Mesenchymal stem cell (in vitro differentiated cells and primary cell): ENCODE results near the gene NUDT4.
A peak's percentile ranks its signal among the peaks of the same experiment; 100 is the strongest.

Experiments
- DNase-seq: peaks from one replicate; pipeline ENCODE4 v3.0.0-alpha.2; 2013
- H2AFZ ChIP-seq: one replicate; pipeline ENCODE4 v1.6.1; 2013; ENCODE audit warnings: low read depth, mild to moderate bottlenecking, control low read depth, inconsistent platforms, low read length, moderate library complexity
- H2AK5ac ChIP-seq: 2 replicates; pipeline ENCODE4 v1.6.1; 2013; ENCODE audit warnings: low read length, moderate library complexity, mild to moderate bottlenecking, inconsistent platforms; ENCODE audit not compliant: severe bottlenecking
- H2BK120ac ChIP-seq: one replicate; pipeline ENCODE4 v1.6.1; 2013; ENCODE audit warnings: low read depth, mild to moderate bottlenecking, inconsistent platforms, low read length, moderate library complexity
- H2BK12ac ChIP-seq, 2 experiments: one replicate each; pipeline ENCODE4 v1.6.1; 2013; ENCODE audit warnings: inconsistent platforms in 2 of 2, low read length in 2 of 2, mild to moderate bottlenecking in 2 of 2, moderate library complexity in 2 of 2, control low read depth in 1 of 2
- H2BK15ac ChIP-seq: one replicate; pipeline ENCODE4 v1.6.1; 2013; ENCODE audit warnings: mild to moderate bottlenecking, low read depth, inconsistent platforms; ENCODE audit not compliant: poor library complexity, severe bottlenecking
- H2BK5ac ChIP-seq: 2 replicates; pipeline ENCODE4 v1.6.1; 2013; ENCODE audit warnings: low read depth, mild to moderate bottlenecking, low read length, control low read depth, inconsistent platforms; ENCODE audit not compliant: poor library complexity, severe bottlenecking
- H3K14ac ChIP-seq, 2 experiments: one replicate each; pipeline ENCODE4 v1.6.1; 2013; ENCODE audit warnings: inconsistent platforms in 2 of 2, low read length in 2 of 2, control low read depth in 1 of 2, mild to moderate bottlenecking in 1 of 2, moderate library complexity in 1 of 2
- H3K18ac ChIP-seq, 2 experiments: one replicate each; pipeline ENCODE4 v1.6.1; 2013; ENCODE audit warnings: inconsistent platforms in 2 of 2, low read length in 2 of 2, control low read depth in 1 of 2, low read depth in 1 of 2, mild to moderate bottlenecking in 1 of 2
- H3K23ac ChIP-seq, 2 experiments: one replicate each; pipeline ENCODE4 v1.6.1; 2013; ENCODE audit warnings: inconsistent platforms in 2 of 2, low read length in 2 of 2, mild to moderate bottlenecking in 2 of 2, moderate library complexity in 2 of 2, control low read depth in 1 of 2
- H3K27ac ChIP-seq: 2 replicates; pipeline ENCODE4 v1.5.1; 2013; ENCODE audit warnings: mild to moderate bottlenecking, moderate library complexity, low read length, control low read depth, inconsistent platforms; ENCODE audit not compliant: poor library complexity, severe bottlenecking
- H3K27me3 ChIP-seq, 2 experiments: 2 replicates each; pipeline versions ENCODE4 v1.6.1 to v1.7.0; 2013; ENCODE audit warnings: low read length in 2 of 2, mild to moderate bottlenecking in 2 of 2, moderate library complexity in 2 of 2, control low read depth in 1 of 2, inconsistent platforms in 1 of 2; ENCODE audit not compliant: control insufficient read depth in 1 of 2, insufficient read depth in 1 of 2
- H3K36me3 ChIP-seq, 2 experiments: 2 replicates each; pipeline versions ENCODE4 v1.6.1 to v1.7.0; 2013; ENCODE audit warnings: low read length in 2 of 2, control low read depth in 1 of 2, inconsistent platforms in 1 of 2, low read depth in 1 of 2, mild to moderate bottlenecking in 1 of 2; ENCODE audit not compliant: insufficient read depth in 2 of 2, control insufficient read depth in 1 of 2
- H3K4ac ChIP-seq, 2 experiments: one replicate each; pipeline ENCODE4 v1.6.1; 2013; ENCODE audit warnings: inconsistent platforms in 2 of 2, low read length in 2 of 2, mild to moderate bottlenecking in 2 of 2, moderate library complexity in 2 of 2, control low read depth in 1 of 2, low read depth in 1 of 2
- H3K4me1 ChIP-seq: 2 replicates; pipeline ENCODE4 v1.6.1; 2013; ENCODE audit warnings: low read depth, low read length, control low read depth; ENCODE audit not compliant: control insufficient read depth, insufficient read depth
- H3K4me2 ChIP-seq: 2 replicates; pipeline ENCODE4 v1.6.1; 2013; ENCODE audit warnings: low read length, mild to moderate bottlenecking, inconsistent platforms; ENCODE audit not compliant: poor library complexity, severe bottlenecking
- H3K4me3 ChIP-seq, 2 experiments: 2 replicates each; pipeline versions ENCODE4 v1.5.1 to v1.7.0; 2013; ENCODE audit warnings: low read length in 2 of 2, mild to moderate bottlenecking in 2 of 2, control low read depth in 1 of 2, low read depth in 1 of 2; ENCODE audit not compliant: insufficient read depth in 1 of 2
- H3K79me1 ChIP-seq: replicated peaks from 2 replicates; pipeline ENCODE4 v1.6.1; 2013; ENCODE audit warnings: mild to moderate bottlenecking, control low read depth, low read length, inconsistent platforms; ENCODE audit not compliant: poor library complexity, severe bottlenecking
- H3K9ac ChIP-seq: 2 replicates; pipeline ENCODE4 v1.7.0; 2013; ENCODE audit warnings: mild to moderate bottlenecking, low read length, moderate library complexity
- H3K9me3 ChIP-seq: 2 replicates; pipeline ENCODE4 v1.7.0; 2013; ENCODE audit warnings: mild to moderate bottlenecking, low read length; ENCODE audit not compliant: control insufficient read depth
- H4K8ac ChIP-seq: one replicate; pipeline ENCODE4 v1.6.1; 2013; ENCODE audit warnings: inconsistent platforms, mild to moderate bottlenecking, low read length, moderate library complexity
- H4K91ac ChIP-seq: one replicate; pipeline ENCODE4 v1.6.1; 2013; ENCODE audit warnings: mild to moderate bottlenecking, low read length, inconsistent platforms
- WGBS: methylation state at CpG from one replicate; pipeline ENCODE4 v1.1.7; 2013; ENCODE audit warnings: mixed read lengths; 5-methylcytosine and 5-hydroxymethylcytosine counted together

NUDT4 gene

DNA sequence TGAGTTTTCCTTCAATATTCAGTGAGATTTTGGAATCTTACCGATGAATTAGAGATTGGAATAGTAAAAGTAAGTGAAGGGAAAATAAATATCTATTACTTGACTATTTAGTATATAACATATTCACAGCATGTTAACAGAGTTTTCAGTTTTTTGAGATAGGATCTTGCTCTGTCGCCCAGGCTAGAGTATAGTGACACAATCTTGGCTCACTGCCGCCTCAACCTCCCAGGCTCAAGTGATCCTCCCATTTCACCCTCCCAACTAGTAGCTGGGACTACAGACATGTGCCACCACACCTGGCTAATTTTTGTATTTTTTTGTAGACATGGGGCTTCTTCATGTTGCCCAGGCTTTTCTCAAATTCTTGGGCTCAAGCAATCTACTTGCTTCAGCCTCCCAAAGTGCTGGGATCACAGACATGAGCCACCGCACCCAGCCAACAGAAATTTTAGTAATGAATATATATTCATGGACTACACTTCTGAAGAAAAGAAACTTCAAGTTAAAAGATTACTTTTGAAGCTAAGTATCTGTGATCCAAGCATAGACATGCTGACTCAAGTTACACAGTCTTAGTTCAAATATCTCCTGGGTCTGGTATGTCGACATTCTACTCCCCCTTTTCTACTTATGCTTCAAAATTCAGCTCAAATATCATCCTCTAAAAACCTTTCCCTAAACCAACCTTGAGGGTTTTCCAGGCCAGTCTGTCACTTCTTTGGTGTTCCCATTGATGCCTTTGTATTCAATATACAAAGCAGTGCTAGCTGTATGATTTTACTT, 50.2 kb downstream of the NUDT4 start:
- Histone ChIP-seq H3K79me1 (no peaks in the 10 kb centered on the region), H3K27ac (no peak overlapping the region), H4K8ac (no peak overlapping the region), H3K4ac (no peak overlapping the region), H2BK5ac (peak overlapping the region; percentile 70), H3K9ac (peak overlapping the region; percentile 37), H2AK5ac (no peak overlapping the region), H2BK12ac (no peak overlapping the region), H3K23ac (no peak overlapping the region), H3K9me3 (no peaks in the 10 kb centered on the region), H3K4me2 (no peak overlapping the region), H2BK120ac (no peak overlapping the region), H4K91ac (no peak overlapping the region), H3K4me1 (peaks cover 3% of the 10 kb centered on the region), H3K14ac (no peak overlapping the region), H2AFZ (no peak overlapping the region), H2BK15ac (no peak overlapping the region), H3K4me3 (peak overlapping the region in 1 of 2 experiments; percentile 8), H3K27me3 (no peaks in the 10 kb centered on the region), H3K36me3 (no peaks in the 10 kb centered on the region), H3K18ac (no peak overlapping the region)
- 95% methylated on average over 2 of the region's 5 CpGs for WGBS
- peak; percentile 31 for DNase-seq

DNA sequence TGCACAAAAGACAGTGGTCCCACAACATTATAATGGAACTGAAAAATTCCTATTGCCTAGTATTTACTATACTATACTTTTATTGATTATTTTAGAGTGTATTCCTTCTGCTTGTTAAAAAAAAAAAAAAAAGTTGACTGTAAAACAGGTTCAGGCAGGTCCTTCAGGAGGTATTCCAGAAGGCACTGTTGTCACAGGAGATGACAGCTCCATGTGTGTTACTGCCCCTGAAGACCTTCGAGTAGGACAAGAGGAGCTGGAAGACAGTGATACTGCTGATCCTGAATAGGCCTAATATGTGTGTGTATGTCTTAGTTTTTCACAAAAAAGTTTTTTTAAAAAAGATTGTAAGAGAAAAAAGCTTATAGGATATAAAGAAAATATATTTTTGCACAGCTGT, 51.7 kb downstream of the NUDT4 start:
- Histone ChIP-seq H3K4me1 (peaks cover 3% of the 10 kb centered on the region), H3K27ac (no peak overlapping the region), H3K9ac (no peak overlapping the region), H3K36me3 (no peaks in the 10 kb centered on the region), H3K27me3 (no peaks in the 10 kb centered on the region), H3K4me2 (no peak overlapping the region), H2AFZ (no peak overlapping the region), H2BK15ac (no peak overlapping the region), H3K14ac (no peak overlapping the region), H2BK5ac (no peak overlapping the region), H3K4ac (no peak overlapping the region), H2BK120ac (no peak overlapping the region), H2AK5ac (no peak overlapping the region), H3K23ac (no peak overlapping the region), H4K8ac (no peak overlapping the region), H3K4me3 (no peak overlapping the region), H4K91ac (no peak overlapping the region), H3K79me1 (no peaks in the 10 kb centered on the region), H2BK12ac (no peak overlapping the region), H3K18ac (no peak overlapping the region), H3K9me3 (no peaks in the 10 kb centered on the region)
- DNase-seq, result no peak
- 100% methylated on average over 1 of the region's 1 CpG for WGBS

DNA sequence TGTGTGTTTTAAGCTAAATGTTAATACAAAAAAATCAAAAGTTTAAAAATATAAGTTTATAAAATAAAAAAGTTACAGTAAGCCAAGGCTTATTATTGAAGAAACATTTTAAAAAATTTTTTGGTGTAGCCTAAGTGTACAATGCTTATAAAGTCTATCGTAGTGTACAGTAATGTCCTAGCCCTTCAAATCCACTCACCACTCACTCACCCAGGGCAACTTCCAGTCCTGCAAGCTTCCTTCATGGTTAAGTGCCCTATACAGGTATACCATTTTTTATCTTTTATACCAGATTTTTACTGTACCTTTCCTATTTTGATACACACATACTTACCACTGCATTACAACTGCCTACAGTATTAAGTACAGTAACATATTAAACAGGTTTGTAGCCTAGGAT, 52.1 kb downstream of the NUDT4 start:
- Histone ChIP-seq H2BK5ac (no peak overlapping the region), H3K4ac (no peak overlapping the region), H3K4me1 (peaks cover 3% of the 10 kb centered on the region), H3K79me1 (no peaks in the 10 kb centered on the region), H4K91ac (no peak overlapping the region), H3K36me3 (no peaks in the 10 kb centered on the region), H3K4me3 (no peak overlapping the region), H2BK15ac (no peak overlapping the region), H2BK12ac (no peak overlapping the region), H2BK120ac (no peak overlapping the region), H4K8ac (no peak overlapping the region), H3K27ac (no peak overlapping the region), H3K27me3 (no peaks in the 10 kb centered on the region), H2AFZ (no peak overlapping the region), H3K9me3 (no peaks in the 10 kb centered on the region), H3K14ac (no peak overlapping the region), H3K9ac (no peak overlapping the region), H3K4me2 (no peak overlapping the region), H3K23ac (peak overlapping the region in 1 of 2 experiments; percentile 72), H2AK5ac (no peak overlapping the region), H3K18ac (no peak overlapping the region)
- DNase-seq, result no peak
- WGBS, result 93% methylated on average over 1 of the region's 1 CpG

DNA sequence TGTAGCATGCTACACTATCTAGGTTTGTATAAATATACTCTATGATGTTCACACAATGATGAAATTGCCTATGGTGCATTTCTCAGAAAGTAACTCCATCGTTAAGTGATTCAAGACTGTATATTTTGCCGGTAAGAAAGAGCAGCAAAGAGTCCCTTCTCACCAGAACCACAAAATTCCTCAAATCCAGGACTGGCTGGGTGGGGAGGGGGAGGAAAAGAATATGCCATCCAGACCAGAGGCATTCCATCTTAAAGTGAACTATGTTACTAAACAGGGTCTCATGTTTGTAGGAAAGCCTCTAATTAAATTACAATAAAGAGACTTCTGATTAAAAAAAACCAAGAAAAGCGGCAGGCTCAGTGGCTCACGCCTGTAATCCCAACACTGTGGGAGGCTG, 52.6 kb downstream of the NUDT4 start:
- Histone ChIP-seq H3K4me3 (no peak overlapping the region), H2BK5ac (no peak overlapping the region), H3K23ac (no peak overlapping the region), H4K91ac (no peak overlapping the region), H2BK15ac (no peak overlapping the region), H3K18ac (no peak overlapping the region), H3K36me3 (no peaks in the 10 kb centered on the region), H3K9ac (no peak overlapping the region), H3K27me3 (no peaks in the 10 kb centered on the region), H3K14ac (no peak overlapping the region), H3K79me1 (no peaks in the 10 kb centered on the region), H3K4ac (no peak overlapping the region), H3K9me3 (no peaks in the 10 kb centered on the region), H4K8ac (no peak overlapping the region), H3K4me1 (peaks cover 3% of the 10 kb centered on the region), H2BK12ac (no peak overlapping the region), H2AK5ac (no peak overlapping the region), H2BK120ac (no peak overlapping the region), H3K27ac (no peak overlapping the region), H3K4me2 (no peak overlapping the region), H2AFZ (no peak overlapping the region)
- no peak for DNase-seq
- WGBS, result 96% methylated on average over 2 of the region's 4 CpGs
